Hepatocyte (in vitro differentiated cells): ENCODE results near the gene ZNF3.

Source experiments
- EZH2phosphoT487 ChIP-seq: fragments of 200-600 bp; sonication (generic); IDR thresholded peaks from one replicate; pipeline ENCODE4 v1.6.1; 2018; ENCODE audit warnings: antibody characterized with exemption, mild to moderate bottlenecking, low read depth, moderate library complexity; ENCODE audit not compliant: unreplicated experiment, severe bottlenecking
- TF ChIP-seq, protein P1 (sequence below): fragments of 200-600 bp; sonication (generic); IDR thresholded peaks from 2 replicates; pipeline ENCODE4 v1.5.1; 2016; ENCODE audit warnings: antibody characterized with exemption, mild to moderate bottlenecking; ENCODE audit not compliant: poor library complexity

DNA sequence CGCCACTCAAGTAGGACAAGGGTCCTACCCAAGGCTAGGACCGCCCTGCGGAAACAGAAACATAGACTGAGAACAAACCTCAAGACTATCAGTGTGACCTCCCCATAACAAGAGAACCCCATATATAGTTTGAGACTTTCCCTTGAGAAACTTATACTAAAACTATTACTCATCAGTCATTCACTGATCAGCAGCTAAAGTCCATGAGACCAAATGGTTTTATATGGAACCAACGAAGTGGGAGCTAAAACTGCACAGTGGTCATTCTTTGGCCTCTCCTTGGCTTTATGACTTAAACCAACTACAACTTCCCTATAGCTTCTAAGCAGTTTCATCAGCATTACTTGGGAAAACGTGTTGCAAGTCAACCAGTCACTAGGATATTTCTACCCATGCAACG lies 45.6 kb downstream of the ZNF3 start:
- no peak for TF ChIP-seq EZH2phosphoT487
- TF ChIP-seq, protein P1, sequence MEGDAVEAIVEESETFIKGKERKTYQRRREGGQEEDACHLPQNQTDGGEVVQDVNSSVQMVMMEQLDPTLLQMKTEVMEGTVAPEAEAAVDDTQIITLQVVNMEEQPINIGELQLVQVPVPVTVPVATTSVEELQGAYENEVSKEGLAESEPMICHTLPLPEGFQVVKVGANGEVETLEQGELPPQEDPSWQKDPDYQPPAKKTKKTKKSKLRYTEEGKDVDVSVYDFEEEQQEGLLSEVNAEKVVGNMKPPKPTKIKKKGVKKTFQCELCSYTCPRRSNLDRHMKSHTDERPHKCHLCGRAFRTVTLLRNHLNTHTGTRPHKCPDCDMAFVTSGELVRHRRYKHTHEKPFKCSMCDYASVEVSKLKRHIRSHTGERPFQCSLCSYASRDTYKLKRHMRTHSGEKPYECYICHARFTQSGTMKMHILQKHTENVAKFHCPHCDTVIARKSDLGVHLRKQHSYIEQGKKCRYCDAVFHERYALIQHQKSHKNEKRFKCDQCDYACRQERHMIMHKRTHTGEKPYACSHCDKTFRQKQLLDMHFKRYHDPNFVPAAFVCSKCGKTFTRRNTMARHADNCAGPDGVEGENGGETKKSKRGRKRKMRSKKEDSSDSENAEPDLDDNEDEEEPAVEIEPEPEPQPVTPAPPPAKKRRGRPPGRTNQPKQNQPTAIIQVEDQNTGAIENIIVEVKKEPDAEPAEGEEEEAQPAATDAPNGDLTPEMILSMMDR = no peak
